HepG2 (cell line): ENCODE data around the gene SLC12A5. TPM values are rescaled to one million over a fixed set of nuclear protein-coding genes. Genes with fewer than 3 reads are reported as not detected.

ENCODE experiments used
- ATAC-seq: fragments of 200-7000 bp; cut with Tn5 transposase; 3 replicates; pipeline ENCODE4 v1.9.1; 2020; ENCODE audit warnings: mild to moderate bottlenecking, moderate library complexity
- BruUV-seq: library from RNA; stranded (reverse); fragments of 400-500 nt; replicated peaks from 2 replicates; lab custom pipeline; 2021; lab: Mats Ljungman, UMichigan
- CTCF ChIA-PET: fragments of 300-600 bp; formaldehyde crosslinking; extraction: SDS; loops from one replicate; lab custom pipeline; 2021; ENCODE audit warnings: low total read pairs, inconsistent platforms, low intra/inter-chr PET ratio; lab: Yijun Ruan, JAX
- POLR2A ChIA-PET: fragments of 350-600 bp; sonication (Branson Sonifier 250); formaldehyde crosslinking; loops from one replicate; lab custom pipeline; 2020; ENCODE audit warnings: antibody characterized with exemption, inconsistent platforms; lab: Yijun Ruan, JAX
- DNase-seq: peaks from one replicate; pipeline ENCODE4 v3.0.0-alpha.2; 2015; ENCODE audit warnings: low spot score
- FAIRE-seq: peaks from 3 replicates; lab custom pipeline; 2011; peaks lifted over from hg19 to GRCh38; lab: Jason Lieb, UNC
- H2AFZ ChIP-seq: one replicate; pipeline ENCODE4 v1.6.1; 2011; ENCODE audit warnings: low read length, inconsistent platforms
- H3K27ac ChIP-seq: fragments of 300-600 bp; 3 replicates; pipeline ENCODE4 v1.8.0; 2011; ENCODE audit warnings: mixed run types, mild to moderate bottlenecking, mixed read lengths, low read length, inconsistent platforms; ENCODE audit not compliant: insufficient read depth; ENCODE audit errors: extremely low read length
- H3K27me3 ChIP-seq, 2 experiments: fragments of 200-600 bp in 1 of 2; 2 replicates in 1 of 2; 3 replicates in 1 of 2; pipeline versions ENCODE4 v1.6.0 to v1.8.0; 2011; ENCODE audit warnings: low read length in 2 of 2, mild to moderate bottlenecking in 2 of 2, moderate library complexity in 2 of 2, inconsistent platforms in 1 of 2; ENCODE audit not compliant: insufficient read depth in 2 of 2, control insufficient read depth in 1 of 2
- H3K36me3 ChIP-seq, 2 experiments: fragments of 200-600 bp in 1 of 2; replicated peaks in 1 of 2; 2 replicates in 1 of 2; 3 replicates in 1 of 2; pipeline versions ENCODE4 v1.5.1 to v1.8.0; 2011; ENCODE audit warnings: low read length in 2 of 2, inconsistent platforms in 1 of 2; ENCODE audit not compliant: insufficient read depth in 2 of 2, control insufficient read depth in 1 of 2
- H3K4me1 ChIP-seq: 2 replicates; pipeline ENCODE4 v1.5.1; 2012; ENCODE audit warnings: low read length, inconsistent platforms; ENCODE audit not compliant: insufficient read depth
- H3K4me2 ChIP-seq: 2 replicates; pipeline ENCODE4 v1.6.0; 2011; ENCODE audit warnings: low read depth, low read length, inconsistent platforms
- H3K4me3 ChIP-seq, 3 experiments: fragments of 200-600 bp in 1 of 3; sonication (generic), shearing (Covaris generic) in 1 of 3; replicated peaks in 1 of 3; 2 replicates each; pipeline ENCODE4 v1.5.1; 2011 to 2016; ENCODE audit warnings: low read length in 3 of 3, inconsistent platforms in 2 of 3, low read depth in 2 of 3, mild to moderate bottlenecking in 2 of 3, control low read depth in 1 of 3, mixed read lengths in 1 of 3; ENCODE audit not compliant: insufficient read depth in 1 of 3
- H3K79me2 ChIP-seq: one replicate; pipeline ENCODE4 v1.6.1; 2011; ENCODE audit warnings: low read length, inconsistent platforms; ENCODE audit not compliant: insufficient read depth
- H3K9ac ChIP-seq: 2 replicates; pipeline ENCODE4 v1.6.0; 2011; ENCODE audit warnings: mild to moderate bottlenecking, low read depth, low read length, inconsistent platforms; ENCODE audit not compliant: insufficient read depth
- H3K9me3 ChIP-seq: 2 replicates; pipeline ENCODE4 v1.5.1; 2012; ENCODE audit warnings: mild to moderate bottlenecking, low read length
- H4K20me1 ChIP-seq: 2 replicates; pipeline ENCODE4 v1.6.0; 2011; ENCODE audit warnings: inconsistent platforms, mild to moderate bottlenecking, low read length, moderate library complexity; ENCODE audit not compliant: insufficient read depth
- CBFB ChIP-seq: sonication (generic); formaldehyde crosslinking; IDR thresholded peaks from 2 replicates; pipeline ENCODE4 v1.4.0; 2020; ENCODE audit warnings: missing genetic modification reagents
- SNAPC4 ChIP-seq: sonication (generic); formaldehyde crosslinking; IDR thresholded peaks from 2 replicates; pipeline ENCODE4 v1.4.0; 2020; ENCODE audit warnings: mild to moderate bottlenecking, missing genetic modification reagents
- ZNF768 ChIP-seq: sonication (generic); formaldehyde crosslinking; IDR thresholded peaks from 2 replicates; pipeline ENCODE4 v1.4.0; 2020; ENCODE audit warnings: missing genetic modification reagents
- WGBS: methylation state at CpG from one replicate; pipeline ENCODE4 v1.1.6; 2017; ENCODE audit warnings: low lambda C conversion rate; 5-methylcytosine and 5-hydroxymethylcytosine counted together
- in situ Hi-C: cut with HindIII; loops from 2 replicates; pipeline ENCODE4 v1.10.0; 2017; ENCODE audit warnings: low pct_unique_long_range_greater_than_20kb; ENCODE audit not compliant: extremely low pct_ligation_motif_present
- intact Hi-C: fragments of 100-400 bp; cut with micrococcal nuclease; formaldehyde crosslinking; loops from one replicate; pipeline ENCODE4 v1.10.0; 2022; ENCODE audit not compliant: unreplicated experiment
- polyA plus RNA-seq, 8 experiments: library from polyadenylated mRNA; depleted of rRNA in 3 of 8; stranded (reverse) in 7 of 8; unstranded in 1 of 8; fragments of >200 nt; fragmentation: Illumina TruSeq in 4 of 8; extraction: Trizol in 4 of 8; gene quantifications; 2 replicates each; pipeline versions ENCODE4 v1.2.1 to v1.2.3, GENCODE V29; 2011 to 2016; ENCODE audit warnings: low read depth in 4 of 8, missing spikeins in 1 of 8, mixed read lengths in 1 of 8; ENCODE audit not compliant: insufficient read depth in 1 of 8
- total RNA-seq, 5 experiments: library from RNA; depleted of rRNA; stranded (reverse); fragments of >200 nt; fragmentation: Illumina TruSeq; extraction: Trizol; gene quantifications; 2 replicates each; pipeline ENCODE4 v1.2.3, GENCODE V29; 2016; ENCODE audit warnings: low read depth in 1 of 5
- TF ChIP-seq, protein P1 (sequence below): sonication (generic); formaldehyde crosslinking; IDR thresholded peaks from 2 replicates; pipeline ENCODE4 v1.8.1; 2023; ENCODE audit warnings: mild to moderate bottlenecking, missing genetic modification reagents

SLC12A5 gene
- total and polyA plus RNA-seq, 2 of the 13 experiments (the other 11 are each of a cell fraction or from before 2014, with no cell fraction given): 4.3 to 5.4 TPM

- Histone ChIP-seq H3K9me3 (no peaks in the 10 kb centered on the region), H2AFZ (no peak overlapping the region), H3K4me2 (no peak overlapping the region), H3K4me3 (no peak overlapping the region), H3K4me1 (no peaks in the 10 kb centered on the region), H3K36me3 (no peaks in the 10 kb centered on the region), H3K27me3 (peaks cover 11 to 78% of the 10 kb centered on the region in 2 experiments; a peak in 4 of 5 replicates), H3K9ac (no peak overlapping the region), H3K79me2 (no peaks in the 10 kb centered on the region), H3K27ac (no peak overlapping the region), H4K20me1 (no peaks in the 10 kb centered on the region)
- ATAC-seq: no peak
- intact Hi-C loops: no loop called here
- no peak for FAIRE-seq
- CTCF ChIA-PET: no interaction called here
- POLR2A ChIA-PET: no interaction called here
- 9% methylated on average over 4 of the region's 4 CpGs for WGBS
- TF ChIP-seq SNAPC4 (no peak), ZNF768 (CRISPR knock-in tag) (peak; percentile 65)
- in situ Hi-C loops: no loop called here
- no peak for DNase-seq
- no TSS peak for BruUV-seq
Observed at GRCh38 chr20:46004187-46004586, 24.8 kb upstream of the SLC12A5 start.

DNA sequence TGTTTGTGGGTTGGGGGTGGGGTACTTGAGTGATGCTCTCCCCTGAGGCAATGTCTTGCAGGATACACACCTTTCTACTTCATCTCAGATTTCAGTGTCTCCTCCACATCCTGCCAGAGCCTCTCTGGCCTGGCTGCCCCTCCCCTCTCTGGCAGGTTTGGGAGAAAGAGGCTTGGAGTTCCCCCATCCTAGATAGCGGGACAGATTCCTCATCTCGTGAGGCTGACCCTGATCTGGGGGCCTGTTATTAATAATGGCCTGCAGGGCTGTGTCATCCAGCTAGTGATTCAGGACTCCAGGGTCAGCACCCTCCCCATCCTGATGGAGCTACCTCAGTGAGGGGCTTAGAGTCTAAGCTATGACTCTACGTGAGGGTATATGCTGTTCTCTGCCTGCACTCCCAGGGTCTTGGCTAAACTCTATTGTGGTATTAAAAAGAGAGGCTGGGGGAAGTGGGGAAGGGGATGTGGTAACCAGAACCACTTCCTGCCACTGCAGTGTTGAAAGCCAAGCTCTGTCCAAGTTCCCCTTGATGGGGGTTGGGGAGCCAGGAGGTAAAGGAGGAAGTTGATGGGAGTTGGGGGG lies 24.0 kb upstream of the SLC12A5 start:
- no TSS peak for BruUV-seq
- intact Hi-C loops: no loop called here
- peaks cover 16 to 83% of the 10 kb centered on the region in 2 experiments; a peak in 4 of 5 replicates for H3K27me3 ChIP-seq
- ChIA-PET CTCF (no interaction called here), POLR2A (no interaction called here)
- H3K4me2 ChIP-seq: no peak overlapping the region
- H3K9ac ChIP-seq: no peak overlapping the region
- DNase-seq: no peak
- no peaks in the 10 kb centered on the region for H3K9me3 ChIP-seq
- no peak for FAIRE-seq
- H3K4me3 ChIP-seq: no peak overlapping the region
- H3K27ac ChIP-seq: no peak overlapping the region
- WGBS: 12% methylated on average over 3 of the region's 3 CpGs
- TF ChIP-seq, protein P1, sequence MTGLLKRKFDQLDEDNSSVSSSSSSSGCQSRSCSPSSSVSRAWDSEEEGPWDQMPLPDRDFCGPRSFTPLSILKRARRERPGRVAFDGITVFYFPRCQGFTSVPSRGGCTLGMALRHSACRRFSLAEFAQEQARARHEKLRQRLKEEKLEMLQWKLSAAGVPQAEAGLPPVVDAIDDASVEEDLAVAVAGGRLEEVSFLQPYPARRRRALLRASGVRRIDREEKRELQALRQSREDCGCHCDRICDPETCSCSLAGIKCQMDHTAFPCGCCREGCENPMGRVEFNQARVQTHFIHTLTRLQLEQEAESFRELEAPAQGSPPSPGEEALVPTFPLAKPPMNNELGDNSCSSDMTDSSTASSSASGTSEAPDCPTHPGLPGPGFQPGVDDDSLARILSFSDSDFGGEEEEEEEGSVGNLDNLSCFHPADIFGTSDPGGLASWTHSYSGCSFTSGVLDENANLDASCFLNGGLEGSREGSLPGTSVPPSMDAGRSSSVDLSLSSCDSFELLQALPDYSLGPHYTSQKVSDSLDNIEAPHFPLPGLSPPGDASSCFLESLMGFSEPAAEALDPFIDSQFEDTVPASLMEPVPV: no peak
- TF ChIP-seq CBFB: no peak
- H3K79me2 ChIP-seq: no peaks in the 10 kb centered on the region
- no peaks in the 10 kb centered on the region for H3K4me1 ChIP-seq
- no peaks in the 10 kb centered on the region for H4K20me1 ChIP-seq
- ATAC-seq: no peak
- H2AFZ ChIP-seq: no peak overlapping the region
- in situ Hi-C loops: no loop called here
- no peaks in the 10 kb centered on the region for H3K36me3 ChIP-seq
